ENCODE data around the gene FAM3A. TPM values are rescaled to one million over a fixed set of nuclear protein-coding genes. Genes with fewer than 3 reads are reported as not detected.

The FAM3A gene
- total RNA-seq, 1 experiment from 2014 or later = 60.3 TPM

- no peak for DNase-seq
- BruUV-seq (replicated peaks) = no TSS peak
- no peak overlapping the region for H2AFZ ChIP-seq
- H3K4me3 ChIP-seq = no peak overlapping the region
- no peak for TF ChIP-seq EZH2 (IDR thresholded peaks at IDR 0.05; ENCODE audit: low read depth)
- no peak for TF ChIP-seq CTCF (conservative IDR thresholded peaks at IDR 0.05)
- H3K9me3 ChIP-seq (ENCODE audit: insufficient read depth, low read depth) = no peaks in the 10 kb centered on the region
- no peak overlapping the region for H3K4me2 ChIP-seq
- no peaks in the 10 kb centered on the region for H3K4me1 ChIP-seq (replicated peaks; ENCODE audit: insufficient read depth)
- H4K20me1 ChIP-seq (ENCODE audit: insufficient read depth) = no peaks in the 10 kb centered on the region
- H3K79me2 ChIP-seq (ENCODE audit: low read depth) = no peaks in the 10 kb centered on the region
- H3K27me3 ChIP-seq (ENCODE audit: insufficient read depth, low read depth) = no peaks in the 10 kb centered on the region
- intact Hi-C loops (cut with micrococcal nuclease; ENCODE audit: unreplicated experiment) = no loop called here
- CTCF ChIA-PET = no interaction called here
- POLR2A ChIA-PET (ENCODE audit: unreplicated experiment) = interaction anchor here (0.7 to 0.8 kb wide), 2 partner anchors 507 to 1578 kb away, joined by 3 to 5 read pairs; partner anchors contain the start of gene FUNDC2
- no peaks in the 10 kb centered on the region for H3F3A ChIP-seq (ENCODE audit: insufficient read depth, low read depth)
- no peaks in the 10 kb centered on the region for H3K9me2 ChIP-seq (ENCODE audit: insufficient read depth)
- H3K27ac ChIP-seq = no peak overlapping the region
- H3K36me3 ChIP-seq (ENCODE audit: low read depth) = no peaks in the 10 kb centered on the region
Observed at GRCh38 chrX:154519389-154519788, 3.4 kb upstream of the FAM3A start.

- Histone ChIP-seq H3K36me3 (ENCODE audit: low read depth) (no peaks in the 10 kb centered on the region), H3K27me3 (ENCODE audit: insufficient read depth, low read depth) (no peaks in the 10 kb centered on the region), H3K27ac (no peak overlapping the region), H3K4me1 (replicated peaks; ENCODE audit: insufficient read depth) (no peaks in the 10 kb centered on the region), H3K4me3 (peak overlapping the region; percentile 70; the same call in 1 of the 2 replicates), H4K20me1 (ENCODE audit: insufficient read depth) (no peaks in the 10 kb centered on the region), H3K4me2 (peak overlapping the region; percentile 92; the same call in 1 of the 2 replicates), H3F3A (ENCODE audit: insufficient read depth, low read depth) (no peaks in the 10 kb centered on the region), H3K79me2 (ENCODE audit: low read depth) (no peaks in the 10 kb centered on the region), H3K9me2 (ENCODE audit: insufficient read depth) (no peaks in the 10 kb centered on the region), H2AFZ (no peak overlapping the region), H3K9me3 (ENCODE audit: insufficient read depth, low read depth) (no peaks in the 10 kb centered on the region)
- intact Hi-C loops (cut with micrococcal nuclease; ENCODE audit: unreplicated experiment) = no loop called here
- BruUV-seq (replicated peaks) = no TSS peak
- no peak for DNase-seq
- CTCF ChIA-PET = no interaction called here
- POLR2A ChIA-PET (ENCODE audit: unreplicated experiment) = no interaction called here
- no peak for TF ChIP-seq EZH2 (IDR thresholded peaks at IDR 0.05; ENCODE audit: low read depth)
- TF ChIP-seq CTCF (conservative IDR thresholded peaks at IDR 0.05) = no peak
Observed at GRCh38 chrX:154517101-154517781, 1.2 kb upstream of the FAM3A start.

- intact Hi-C loops (cut with micrococcal nuclease; ENCODE audit: unreplicated experiment) = loop anchor here (1.0 kb wide), 1 partner anchor 26 kb away; the partner anchor contains the start of gene SLC10A3
- Histone ChIP-seq H3K9me2 (ENCODE audit: insufficient read depth) (no peaks in the 10 kb centered on the region), H4K20me1 (ENCODE audit: insufficient read depth) (no peaks in the 10 kb centered on the region), H3K4me2 (peak overlapping the region; percentile 92), H3F3A (ENCODE audit: insufficient read depth, low read depth) (no peaks in the 10 kb centered on the region), H3K27ac (peak overlapping the region; percentile 46), H3K4me3 (peak overlapping the region; percentile 70; the same call in 1 of the 2 replicates), H3K79me2 (ENCODE audit: low read depth) (no peaks in the 10 kb centered on the region), H3K27me3 (ENCODE audit: insufficient read depth, low read depth) (no peaks in the 10 kb centered on the region), H3K4me1 (replicated peaks; ENCODE audit: insufficient read depth) (no peaks in the 10 kb centered on the region), H3K9me3 (ENCODE audit: insufficient read depth, low read depth) (no peaks in the 10 kb centered on the region), H3K36me3 (ENCODE audit: low read depth) (no peaks in the 10 kb centered on the region), H2AFZ (peak overlapping the region; percentile 84)
- ChIA-PET CTCF (no interaction called here), POLR2A (ENCODE audit: unreplicated experiment) (interaction anchor here (0.5 to 1.0 kb wide), 3 partner anchors 11 to 48 kb away, joined by 3 to 11 read pairs (median 4); partner anchors contain the start of gene SLC10A3)
- TF ChIP-seq EZH2 (IDR thresholded peaks at IDR 0.05; ENCODE audit: low read depth) = no peak
- no peak for TF ChIP-seq CTCF (conservative IDR thresholded peaks at IDR 0.05)
- no peak for DNase-seq
- TSS peak; percentile 90 for BruUV-seq (replicated peaks)
Observed at GRCh38 chrX:154516656-154517100, 646 bp upstream of the FAM3A start.

Measured in PC-9 (cell line).